HCT116 (cell line): ENCODE results near the gene WDR33. TPM values are rescaled to one million over a fixed set of nuclear protein-coding genes. Genes with fewer than 3 reads are reported as not detected.

Experiments used
- ATAC-seq: fragments of 200-7000 bp; cut with Tn5 transposase; 2 replicates; pipeline ENCODE4 v1.9.1; 2020; ENCODE audit warnings: mild to moderate bottlenecking, moderate library complexity
- BruUV-seq: library from RNA; stranded (reverse); fragments of 400-500 nt; replicated peaks from 2 replicates; lab custom pipeline; 2021; lab: Mats Ljungman, UMichigan
- CTCF ChIA-PET: fragments of 300-600 bp; sonication (Branson Sonifier 250); formaldehyde crosslinking; loops from one replicate; lab custom pipeline; 2021; ENCODE audit warnings: antibody characterized with exemption; lab: Charles Lee
- POLR2A ChIA-PET: fragments of 300-600, 350-600 bp; sonication (Branson Sonifier 250); formaldehyde crosslinking; loops from one replicate; lab custom pipeline; 2021; ENCODE audit warnings: antibody characterized with exemption; lab: Charles Lee
- RAD21 ChIA-PET, 2 experiments: fragments of 300-600 bp; sonication (Branson Sonifier 250); formaldehyde crosslinking; loops; one replicate each; lab custom pipeline; 2023; ENCODE audit warnings: low total read pairs in 2 of 2; ENCODE audit not compliant: uncharacterized antibody in 2 of 2, unreplicated experiment in 2 of 2, low non-redundant PET in 1 of 2; lab: Charles Lee
- DNase-seq: peaks from one replicate; pipeline ENCODE4 v3.0.0-alpha.2; 2010; ENCODE audit warnings: low read depth, low spot score
- H2AFZ ChIP-seq: fragments of 200-600 bp; shearing (Covaris generic), sonication (generic); 2 replicates; pipeline ENCODE4 v1.6.1; 2017; ENCODE audit warnings: low read depth, mixed run types, mixed read lengths, antibody characterized with exemption, low read length; ENCODE audit not compliant: poor library complexity, severe bottlenecking
- H3K27ac ChIP-seq: 2 replicates; pipeline ENCODE4 v1.5.1; 2012; ENCODE audit warnings: low read depth, low read length
- H3K27me3 ChIP-seq: fragments of 200-600 bp; sonication (generic); 2 replicates; pipeline ENCODE4 v1.6.1; 2016; ENCODE audit warnings: mixed run types, low read length, mixed read lengths; ENCODE audit not compliant: insufficient read depth
- H3K36me3 ChIP-seq, 2 experiments: fragments of 200-500 bp in 1 of 2; fragments of 200-600 bp in 1 of 2; sonication (Bioruptor generic) in 1 of 2; sonication (generic) in 1 of 2; 2 replicates each; pipeline versions ENCODE4 v1.5.1 to v1.6.1; 2014 to 2016; ENCODE audit warnings: low read length in 2 of 2, inconsistent platforms in 1 of 2, mixed read lengths in 1 of 2, mixed run types in 1 of 2; ENCODE audit not compliant: insufficient read depth in 2 of 2, control insufficient read depth in 1 of 2
- H3K4me1 ChIP-seq, 2 experiments: fragments of 200-600 bp in 1 of 2; sonication (generic) in 1 of 2; 2 replicates each; pipeline versions ENCODE4 v1.5.1 to v1.6.1; 2012 to 2017; ENCODE audit warnings: low read length in 2 of 2, inconsistent platforms in 1 of 2, mild to moderate bottlenecking in 1 of 2, mixed read lengths in 1 of 2, mixed run types in 1 of 2, moderate library complexity in 1 of 2; ENCODE audit not compliant: insufficient read depth in 2 of 2, control insufficient read depth in 1 of 2
- H3K4me2 ChIP-seq: fragments of 200-600 bp; sonication (generic); 2 replicates; pipeline ENCODE4 v1.6.1; 2017; ENCODE audit warnings: mixed run types, low read length, mixed read lengths
- H3K4me3 ChIP-seq, 2 experiments: fragments of 200-600 bp in 1 of 2; sonication (generic) in 1 of 2; replicated peaks in 1 of 2; 2 replicates each; pipeline ENCODE4 v1.5.1; 2011 to 2016; ENCODE audit warnings: low read length in 2 of 2, control low read depth in 1 of 2, low read depth in 1 of 2, mild to moderate bottlenecking in 1 of 2, mixed read lengths in 1 of 2, mixed run types in 1 of 2
- H3K79me2 ChIP-seq: fragments of 200-600 bp; sonication (generic); 2 replicates; pipeline ENCODE4 v1.6.1; 2017; ENCODE audit warnings: mild to moderate bottlenecking, mixed run types, low read length, moderate library complexity, mixed read lengths; ENCODE audit not compliant: insufficient read depth
- H3K9ac ChIP-seq: fragments of 200-600 bp; sonication (generic); 2 replicates; pipeline ENCODE4 v1.6.1; 2016; ENCODE audit warnings: low read length, mixed read lengths
- H3K9me2 ChIP-seq: fragments of 200-600 bp; sonication (generic), shearing (Covaris generic); 2 replicates; pipeline ENCODE4 v1.6.1; 2017; ENCODE audit warnings: mixed run types, mild to moderate bottlenecking, moderate library complexity; ENCODE audit not compliant: insufficient read depth
- H3K9me3 ChIP-seq, 2 experiments: fragments of 200-500 bp in 1 of 2; fragments of 200-600 bp in 1 of 2; sonication (Bioruptor generic) in 1 of 2; sonication (generic) in 1 of 2; 2 replicates each; pipeline ENCODE4 v1.6.1; 2014 to 2017; ENCODE audit warnings: low read length in 2 of 2, mixed read lengths in 2 of 2, inconsistent platforms in 1 of 2, low read depth in 1 of 2, mild to moderate bottlenecking in 1 of 2, mixed run types in 1 of 2, moderate library complexity in 1 of 2; ENCODE audit not compliant: control insufficient read depth in 1 of 2, insufficient read depth in 1 of 2
- H4K20me1 ChIP-seq: fragments of 200-600 bp; sonication (generic), shearing (Covaris generic); 2 replicates; pipeline ENCODE4 v1.6.1; 2017; ENCODE audit warnings: mixed run types, mild to moderate bottlenecking, moderate library complexity; ENCODE audit not compliant: insufficient read depth
- CEBPB ChIP-seq: IDR thresholded peaks from 2 replicates; pipeline ENCODE4 v1.6.1; 2012; ENCODE audit warnings: low read depth
- EZH2phosphoT487 ChIP-seq: fragments of 200-600 bp; IDR thresholded peaks from 2 replicates; pipeline ENCODE4 v1.6.1; 2018; ENCODE audit warnings: antibody characterized with exemption, borderline replicate concordance
- FOSL1 ChIP-seq: IDR thresholded peaks from 2 replicates; pipeline ENCODE4 v1.6.1; 2012; ENCODE audit warnings: low read depth
- JUND ChIP-seq: IDR thresholded peaks from 2 replicates; pipeline ENCODE4 v1.6.1; 2012
- POLR2A ChIP-seq: IDR thresholded peaks from 2 replicates; pipeline ENCODE4 v1.7.0; 2011; ENCODE audit warnings: borderline replicate concordance; ENCODE audit not compliant: insufficient read depth, insufficient read length; ENCODE audit errors: extremely low read depth
- POLR2AphosphoS5 ChIP-seq: IDR thresholded peaks from 2 replicates; pipeline ENCODE4 v1.6.1; 2011; ENCODE audit warnings: mild to moderate bottlenecking, low read depth, low read length, moderate library complexity
- RAD21 ChIP-seq: IDR thresholded peaks from 2 replicates; pipeline ENCODE4 v1.6.1; 2012; ENCODE audit warnings: low read depth, mild to moderate bottlenecking
- SRF ChIP-seq: IDR thresholded peaks from 2 replicates; pipeline ENCODE4 v1.6.1; 2012; ENCODE audit warnings: low read depth
- ZFX ChIP-seq: fragments of 450-650 bp; IDR thresholded peaks from 2 replicates; pipeline ENCODE4 v1.6.1; 2017
- intact Hi-C: fragments of 100-400 bp; cut with micrococcal nuclease; formaldehyde crosslinking; loops from 2 replicates; pipeline ENCODE4 v1.10.0; 2022
- total RNA-seq: library from RNA; stranded (reverse); gene quantifications from one replicate; pipeline ENCODE4 v1.2.1, GENCODE V29; 2021; ENCODE audit not compliant: unreplicated experiment
- TF ChIP-seq, protein P1 (sequence below): IDR thresholded peaks from 2 replicates; pipeline ENCODE4 v1.6.1; 2012; ENCODE audit warnings: low read depth
- TF ChIP-seq, protein P2 (sequence below): IDR thresholded peaks from 2 replicates; pipeline ENCODE4 v1.6.1; 2012

WDR33 gene
- total RNA-seq, 1 experiment from 2014 or later, result 52.5 TPM

DNA sequence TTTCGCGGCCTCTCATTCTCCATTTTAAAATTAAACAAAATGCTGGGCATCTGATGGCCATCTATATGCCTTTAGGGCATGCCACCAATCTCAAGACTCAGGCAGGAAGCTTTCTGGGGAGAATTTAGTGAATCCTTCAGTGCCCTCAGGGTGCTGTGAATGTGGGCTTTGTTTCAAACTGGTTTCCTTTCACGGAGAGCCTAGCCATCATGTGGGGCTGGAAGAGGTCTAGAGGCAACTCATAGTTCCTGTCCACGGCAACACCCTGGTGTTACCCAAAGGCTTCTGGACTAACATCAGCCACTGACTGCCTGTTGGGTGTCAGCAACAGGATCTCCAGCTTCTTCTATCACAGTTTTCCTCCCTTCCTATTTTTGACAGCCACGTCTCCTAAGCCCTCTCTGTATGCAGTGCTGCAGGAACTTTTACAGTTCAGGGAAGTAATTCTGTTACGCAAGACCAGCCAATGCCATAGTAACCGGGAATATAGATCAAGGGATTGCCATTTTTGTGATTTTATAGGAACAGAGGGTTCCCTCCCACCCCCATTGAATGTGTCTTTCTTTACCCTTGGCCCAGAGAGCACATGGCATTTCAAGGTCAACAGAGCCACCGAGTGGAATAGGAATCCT, 7.9 kb upstream of the WDR33 start (continued):
- TF ChIP-seq, protein P1, sequence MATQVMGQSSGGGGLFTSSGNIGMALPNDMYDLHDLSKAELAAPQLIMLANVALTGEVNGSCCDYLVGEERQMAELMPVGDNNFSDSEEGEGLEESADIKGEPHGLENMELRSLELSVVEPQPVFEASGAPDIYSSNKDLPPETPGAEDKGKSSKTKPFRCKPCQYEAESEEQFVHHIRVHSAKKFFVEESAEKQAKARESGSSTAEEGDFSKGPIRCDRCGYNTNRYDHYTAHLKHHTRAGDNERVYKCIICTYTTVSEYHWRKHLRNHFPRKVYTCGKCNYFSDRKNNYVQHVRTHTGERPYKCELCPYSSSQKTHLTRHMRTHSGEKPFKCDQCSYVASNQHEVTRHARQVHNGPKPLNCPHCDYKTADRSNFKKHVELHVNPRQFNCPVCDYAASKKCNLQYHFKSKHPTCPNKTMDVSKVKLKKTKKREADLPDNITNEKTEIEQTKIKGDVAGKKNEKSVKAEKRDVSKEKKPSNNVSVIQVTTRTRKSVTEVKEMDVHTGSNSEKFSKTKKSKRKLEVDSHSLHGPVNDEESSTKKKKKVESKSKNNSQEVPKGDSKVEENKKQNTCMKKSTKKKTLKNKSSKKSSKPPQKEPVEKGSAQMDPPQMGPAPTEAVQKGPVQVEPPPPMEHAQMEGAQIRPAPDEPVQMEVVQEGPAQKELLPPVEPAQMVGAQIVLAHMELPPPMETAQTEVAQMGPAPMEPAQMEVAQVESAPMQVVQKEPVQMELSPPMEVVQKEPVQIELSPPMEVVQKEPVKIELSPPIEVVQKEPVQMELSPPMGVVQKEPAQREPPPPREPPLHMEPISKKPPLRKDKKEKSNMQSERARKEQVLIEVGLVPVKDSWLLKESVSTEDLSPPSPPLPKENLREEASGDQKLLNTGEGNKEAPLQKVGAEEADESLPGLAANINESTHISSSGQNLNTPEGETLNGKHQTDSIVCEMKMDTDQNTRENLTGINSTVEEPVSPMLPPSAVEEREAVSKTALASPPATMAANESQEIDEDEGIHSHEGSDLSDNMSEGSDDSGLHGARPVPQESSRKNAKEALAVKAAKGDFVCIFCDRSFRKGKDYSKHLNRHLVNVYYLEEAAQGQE, result no peak
- no peak for TF ChIP-seq EZH2phosphoT487

DNA sequence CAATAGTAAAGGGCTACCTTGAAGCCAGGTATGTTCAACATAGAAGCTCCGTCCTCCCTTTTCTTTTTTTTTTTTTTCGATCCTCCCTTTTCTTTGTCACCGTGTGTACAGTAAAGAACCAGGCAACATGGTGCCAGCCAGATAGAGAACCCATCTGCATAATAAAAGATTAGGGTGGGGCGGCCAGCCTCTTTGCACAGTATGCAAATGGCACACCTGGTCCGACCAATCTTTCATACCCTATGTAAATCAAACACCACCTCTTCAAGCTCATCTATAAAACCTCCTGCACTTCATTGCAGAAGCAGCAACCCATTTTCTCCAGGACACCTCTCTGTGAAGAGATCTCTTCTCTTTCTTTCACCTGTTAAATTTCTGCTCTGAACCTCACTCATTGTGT, 7.3 kb upstream of the WDR33 start:
- Histone ChIP-seq H2AFZ (no peak overlapping the region), H3K27ac (no peak overlapping the region), H3K9ac (no peak overlapping the region), H3K27me3 (0 out of 2 replicates have a peak, but pooled peaks cover 4% of the 10 kb centered on the region), H3K4me2 (no peak overlapping the region), H3K9me2 (no peaks in the 10 kb centered on the region), H3K9me3 (peaks cover 9 to 11% of the 10 kb centered on the region in 2 experiments; a peak in 2 of 4 replicates), H3K4me1 (no peaks in the 10 kb centered on the region), H4K20me1 (no peaks in the 10 kb centered on the region), H3K79me2 (no peaks in the 10 kb centered on the region), H3K4me3 (no peak overlapping the region), H3K36me3 (no peaks in the 10 kb centered on the region)
- no TSS peak for BruUV-seq
- DNase-seq (no peak), ATAC-seq (no peak)
- TF ChIP-seq POLR2AphosphoS5, result no peak
- TF ChIP-seq FOSL1, result no peak
- TF ChIP-seq SRF, result no peak
- TF ChIP-seq ZFX, result no peak
- no peak for TF ChIP-seq RAD21
- no peak for TF ChIP-seq POLR2A
- no peak for TF ChIP-seq JUND
- TF ChIP-seq, protein P2, sequence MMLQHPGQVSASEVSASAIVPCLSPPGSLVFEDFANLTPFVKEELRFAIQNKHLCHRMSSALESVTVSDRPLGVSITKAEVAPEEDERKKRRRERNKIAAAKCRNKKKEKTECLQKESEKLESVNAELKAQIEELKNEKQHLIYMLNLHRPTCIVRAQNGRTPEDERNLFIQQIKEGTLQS, result no peak
- TF ChIP-seq CEBPB, result no peak
- POLR2A ChIA-PET, result no interaction called here
- intact Hi-C loops, result no loop called here
- RAD21 ChIA-PET, result no interaction called here
- CTCF ChIA-PET, result no interaction called here
